ENCODE results near the gene ETFA.
A peak's percentile ranks its signal among the peaks of the same experiment; 100 is the strongest.

Gene ETFA

GRCh38 chr15:76311100-76311953 lies at the start of gene ETFA:
TSS of gene ETFA (minus strand) at chr15:76311469. CDS start at chr15:76311388, 81 bp downstream.
- DNase-seq = peak; percentile 87

GRCh38 chr15:76360416-76360815 lies 49.1 kb upstream of the ETFA start:
- DNase-seq = no peak

- DNase-seq = no peak
These were observed 47.9 kb upstream of the ETFA start for GRCh38 chr15:76359152-76359551.

- DNase-seq = no peak
These were observed 47.2 kb upstream of the ETFA start for GRCh38 chr15:76358453-76358852.

- DNase-seq = no peak
These were observed 43.7 kb upstream of the ETFA start for GRCh38 chr15:76354823-76355440.

GRCh38 chr15:76353903-76354302 lies 42.6 kb upstream of the ETFA start:
- no peak for DNase-seq

- no peak for DNase-seq
These were observed 41.8 kb upstream of the ETFA start for GRCh38 chr15:76353023-76353577.

- no peak for DNase-seq
These were observed 38.2 kb upstream of the ETFA start for GRCh38 chr15:76349301-76350070.

- no peak for DNase-seq
These were observed 36.3 kb upstream of the ETFA start for GRCh38 chr15:76347482-76348055.

- no peak for DNase-seq
These were observed 35.6 kb upstream of the ETFA start for GRCh38 chr15:76346669-76347481.

- no peak for DNase-seq
These were observed 34.8 kb upstream of the ETFA start for GRCh38 chr15:76345880-76346668.

- no peak for DNase-seq
These were observed 34.3 kb upstream of the ETFA start for GRCh38 chr15:76345583-76345879.

- DNase-seq = no peak
These were observed 33.8 kb upstream of the ETFA start for GRCh38 chr15:76344893-76345582.

- no peak for DNase-seq
These were observed 32.2 kb upstream of the ETFA start for GRCh38 chr15:76343313-76343996.

GRCh38 chr15:76342382-76343201 lies 31.3 kb upstream of the ETFA start:
- DNase-seq = no peak

- DNase-seq = no peak
These were observed 30.8 kb upstream of the ETFA start for GRCh38 chr15:76342058-76342381.

- DNase-seq = no peak
These were observed 30.2 kb upstream of the ETFA start for GRCh38 chr15:76341366-76342057.

- DNase-seq = no peak
These were observed 29.6 kb upstream of the ETFA start for GRCh38 chr15:76340803-76341365.

Data from NCI-H510A treated with DMSO at 0.1 percent for 48 hours (cell line).